HepG2 (cell line): ENCODE results near the gene HEXIM1. TPM values are rescaled to one million over a fixed set of nuclear protein-coding genes. Genes with fewer than 3 reads are reported as not detected.

Source experiments
- BCL6 ChIP-seq: IDR thresholded peaks from 2 replicates; pipeline ENCODE4 v1.6.1; 2016; ENCODE audit warnings: missing genetic modification reagents, missing compliant biosample characterization
- EED ChIP-seq: sonication (generic); formaldehyde crosslinking; IDR thresholded peaks from 2 replicates; pipeline ENCODE4 v1.5.0; 2020; ENCODE audit warnings: mild to moderate bottlenecking, missing genetic modification reagents
- GMEB1 ChIP-seq: sonication (generic); formaldehyde crosslinking; IDR thresholded peaks from 2 replicates; pipeline ENCODE4 v1.5.1; 2020; ENCODE audit warnings: missing genetic modification reagents, mild to moderate bottlenecking, borderline replicate concordance
- GZF1 ChIP-seq: sonication (generic); formaldehyde crosslinking; IDR thresholded peaks from 2 replicates; pipeline ENCODE4 v1.5.1; 2020; ENCODE audit warnings: mild to moderate bottlenecking, missing genetic modification reagents
- HOXA7 ChIP-seq: sonication (generic); formaldehyde crosslinking; IDR thresholded peaks from 2 replicates; pipeline ENCODE4 v1.8.1; 2022; ENCODE audit warnings: mild to moderate bottlenecking, missing genetic modification reagents, moderate library complexity
- KDM3A ChIP-seq: IDR thresholded peaks from 2 replicates; pipeline ENCODE4 v1.6.1; 2018; ENCODE audit warnings: low read depth, missing compliant biosample characterization
- WIZ ChIP-seq: sonication (generic); formaldehyde crosslinking; IDR thresholded peaks from 2 replicates; pipeline ENCODE4 v1.5.1; 2020; ENCODE audit warnings: mild to moderate bottlenecking, missing genetic modification reagents
- ZNF292 ChIP-seq: sonication (generic); formaldehyde crosslinking; IDR thresholded peaks from 2 replicates; pipeline ENCODE4 v1.8.1; 2022; ENCODE audit warnings: mild to moderate bottlenecking, low read depth, missing genetic modification reagents, borderline replicate concordance
- ZNF337 ChIP-seq: sonication (generic); formaldehyde crosslinking; IDR thresholded peaks from 2 replicates; pipeline ENCODE4 v1.5.1; 2020; ENCODE audit warnings: missing genetic modification reagents, low read depth, mild to moderate bottlenecking, borderline replicate concordance
- ZNF674 ChIP-seq: sonication (generic); formaldehyde crosslinking; IDR thresholded peaks from 2 replicates; pipeline ENCODE4 v1.5.0; 2020; ENCODE audit warnings: low read depth, mild to moderate bottlenecking, missing genetic modification reagents
- polyA plus RNA-seq, 8 experiments: library from polyadenylated mRNA; depleted of rRNA in 3 of 8; stranded (reverse) in 7 of 8; unstranded in 1 of 8; fragments of >200 nt; fragmentation: Illumina TruSeq in 4 of 8; extraction: Trizol in 4 of 8; gene quantifications; 2 replicates each; pipeline versions ENCODE4 v1.2.1 to v1.2.3, GENCODE V29; 2011 to 2016; ENCODE audit warnings: low read depth in 4 of 8, missing spikeins in 1 of 8, mixed read lengths in 1 of 8; ENCODE audit not compliant: insufficient read depth in 1 of 8
- total RNA-seq, 5 experiments: library from RNA; depleted of rRNA; stranded (reverse); fragments of >200 nt; fragmentation: Illumina TruSeq; extraction: Trizol; gene quantifications; 2 replicates each; pipeline ENCODE4 v1.2.3, GENCODE V29; 2016; ENCODE audit warnings: low read depth in 1 of 5
- TF ChIP-seq, protein P1 (sequence below): sonication (generic); formaldehyde crosslinking; IDR thresholded peaks from 2 replicates; pipeline ENCODE4 v1.5.0; 2020; ENCODE audit warnings: mild to moderate bottlenecking, missing genetic modification reagents, moderate library complexity
- TF ChIP-seq, protein P2 (sequence below): IDR thresholded peaks from 2 replicates; pipeline ENCODE4 v1.6.1; 2016; ENCODE audit warnings: missing biosample characterization, missing genetic modification reagents, low read depth
- TF ChIP-seq, protein P3 (sequence below): sonication (generic); formaldehyde crosslinking; IDR thresholded peaks from 2 replicates; pipeline ENCODE4 v1.5.1; 2020; ENCODE audit warnings: mild to moderate bottlenecking, missing genetic modification reagents, borderline replicate concordance

The HEXIM1 gene
- total and polyA plus RNA-seq, 2 of the 13 experiments (the other 11 are each of a cell fraction or from before 2014, with no cell fraction given), result 10.5 to 16.6 TPM

DNA sequence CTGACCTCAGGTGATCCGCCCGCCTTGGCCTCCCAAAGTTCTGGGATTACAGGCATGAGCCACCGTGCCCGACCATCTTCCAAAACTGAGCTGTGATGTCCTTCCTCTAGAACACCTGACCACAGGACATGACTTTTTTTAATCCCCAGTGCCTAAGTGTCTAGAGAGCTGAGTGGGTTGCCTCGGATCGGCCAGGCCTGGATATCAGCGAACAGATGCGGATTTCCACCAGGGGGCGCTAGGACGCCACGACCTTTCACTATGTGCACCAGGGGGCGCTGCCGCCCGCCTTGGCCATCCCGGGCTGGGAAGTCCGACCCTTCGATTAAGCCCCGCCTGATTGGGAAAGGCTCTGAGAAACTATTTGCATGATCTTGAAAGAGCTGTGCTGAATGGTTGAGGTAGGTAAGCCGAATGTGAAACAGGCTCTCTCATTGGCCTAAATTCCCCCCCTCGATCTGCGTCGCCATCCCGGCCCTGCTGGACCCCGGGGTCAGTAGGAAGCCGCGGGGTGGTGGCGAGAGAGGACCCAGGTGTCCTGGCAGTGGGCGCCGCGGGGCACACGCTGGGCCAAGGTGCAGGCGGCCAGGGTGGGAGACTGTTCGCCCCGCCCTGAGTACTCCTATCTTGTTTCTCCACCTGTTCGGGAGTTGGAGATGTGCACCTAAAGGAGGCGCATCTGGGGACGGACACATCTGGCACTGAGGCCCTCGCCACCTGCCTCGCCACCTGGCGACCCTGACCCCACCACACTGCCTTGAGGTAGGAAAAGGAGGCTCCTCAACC lies 12.9 kb upstream of the HEXIM1 start, which contains the start of gene ACBD4 (continued):
- TF ChIP-seq, protein P1, sequence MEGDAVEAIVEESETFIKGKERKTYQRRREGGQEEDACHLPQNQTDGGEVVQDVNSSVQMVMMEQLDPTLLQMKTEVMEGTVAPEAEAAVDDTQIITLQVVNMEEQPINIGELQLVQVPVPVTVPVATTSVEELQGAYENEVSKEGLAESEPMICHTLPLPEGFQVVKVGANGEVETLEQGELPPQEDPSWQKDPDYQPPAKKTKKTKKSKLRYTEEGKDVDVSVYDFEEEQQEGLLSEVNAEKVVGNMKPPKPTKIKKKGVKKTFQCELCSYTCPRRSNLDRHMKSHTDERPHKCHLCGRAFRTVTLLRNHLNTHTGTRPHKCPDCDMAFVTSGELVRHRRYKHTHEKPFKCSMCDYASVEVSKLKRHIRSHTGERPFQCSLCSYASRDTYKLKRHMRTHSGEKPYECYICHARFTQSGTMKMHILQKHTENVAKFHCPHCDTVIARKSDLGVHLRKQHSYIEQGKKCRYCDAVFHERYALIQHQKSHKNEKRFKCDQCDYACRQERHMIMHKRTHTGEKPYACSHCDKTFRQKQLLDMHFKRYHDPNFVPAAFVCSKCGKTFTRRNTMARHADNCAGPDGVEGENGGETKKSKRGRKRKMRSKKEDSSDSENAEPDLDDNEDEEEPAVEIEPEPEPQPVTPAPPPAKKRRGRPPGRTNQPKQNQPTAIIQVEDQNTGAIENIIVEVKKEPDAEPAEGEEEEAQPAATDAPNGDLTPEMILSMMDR, result peak; percentile 100
- TF ChIP-seq BCL6 (CRISPR knock-in tag) (peak; percentile 63; the same call in 1 of the 2 replicates), ZNF337 (peak; percentile 65; the same call in 1 of the 2 replicates), WIZ (CRISPR knock-in tag) (no peak; the same call in 1 of the 2 replicates), ZNF674 (peak; percentile 87), GZF1 (no peak), HOXA7 (CRISPR knock-in tag) (no peak), GMEB1 (CRISPR knock-in tag) (peak; percentile 81; the same call in 1 of the 2 replicates), ZNF292 (CRISPR knock-in tag) (no peak), KDM3A (CRISPR knock-in tag) (peak; percentile 98), EED (CRISPR knock-in tag) (peak; percentile 98)
- TF ChIP-seq, protein P2, sequence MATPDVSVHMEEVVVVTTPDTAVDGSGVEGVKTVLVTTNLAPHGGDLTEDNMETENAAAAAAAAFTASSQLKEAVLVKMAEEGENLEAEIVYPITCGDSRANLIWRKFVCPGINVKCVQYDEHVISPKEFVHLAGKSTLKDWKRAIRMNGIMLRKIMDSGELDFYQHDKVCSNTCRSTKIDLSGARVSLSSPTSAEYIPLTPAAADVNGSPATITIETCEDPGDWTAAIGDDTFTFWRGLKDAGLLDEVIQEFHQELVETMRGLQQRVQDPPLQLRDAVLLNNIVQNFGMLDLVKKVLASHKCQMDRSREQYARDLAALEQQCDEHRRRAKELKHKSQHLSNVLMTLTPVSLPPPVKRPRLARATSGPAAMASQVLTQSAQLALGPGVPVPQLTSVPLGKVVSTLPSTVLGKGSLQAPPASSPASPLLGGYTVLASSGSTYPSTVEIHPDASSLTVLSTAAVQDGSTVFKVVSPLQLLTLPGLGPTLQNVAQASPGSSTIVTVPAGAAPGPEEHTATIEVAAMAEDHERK (CRISPR knock-in tag), result peak; percentile 68
- TF ChIP-seq, protein P3, sequence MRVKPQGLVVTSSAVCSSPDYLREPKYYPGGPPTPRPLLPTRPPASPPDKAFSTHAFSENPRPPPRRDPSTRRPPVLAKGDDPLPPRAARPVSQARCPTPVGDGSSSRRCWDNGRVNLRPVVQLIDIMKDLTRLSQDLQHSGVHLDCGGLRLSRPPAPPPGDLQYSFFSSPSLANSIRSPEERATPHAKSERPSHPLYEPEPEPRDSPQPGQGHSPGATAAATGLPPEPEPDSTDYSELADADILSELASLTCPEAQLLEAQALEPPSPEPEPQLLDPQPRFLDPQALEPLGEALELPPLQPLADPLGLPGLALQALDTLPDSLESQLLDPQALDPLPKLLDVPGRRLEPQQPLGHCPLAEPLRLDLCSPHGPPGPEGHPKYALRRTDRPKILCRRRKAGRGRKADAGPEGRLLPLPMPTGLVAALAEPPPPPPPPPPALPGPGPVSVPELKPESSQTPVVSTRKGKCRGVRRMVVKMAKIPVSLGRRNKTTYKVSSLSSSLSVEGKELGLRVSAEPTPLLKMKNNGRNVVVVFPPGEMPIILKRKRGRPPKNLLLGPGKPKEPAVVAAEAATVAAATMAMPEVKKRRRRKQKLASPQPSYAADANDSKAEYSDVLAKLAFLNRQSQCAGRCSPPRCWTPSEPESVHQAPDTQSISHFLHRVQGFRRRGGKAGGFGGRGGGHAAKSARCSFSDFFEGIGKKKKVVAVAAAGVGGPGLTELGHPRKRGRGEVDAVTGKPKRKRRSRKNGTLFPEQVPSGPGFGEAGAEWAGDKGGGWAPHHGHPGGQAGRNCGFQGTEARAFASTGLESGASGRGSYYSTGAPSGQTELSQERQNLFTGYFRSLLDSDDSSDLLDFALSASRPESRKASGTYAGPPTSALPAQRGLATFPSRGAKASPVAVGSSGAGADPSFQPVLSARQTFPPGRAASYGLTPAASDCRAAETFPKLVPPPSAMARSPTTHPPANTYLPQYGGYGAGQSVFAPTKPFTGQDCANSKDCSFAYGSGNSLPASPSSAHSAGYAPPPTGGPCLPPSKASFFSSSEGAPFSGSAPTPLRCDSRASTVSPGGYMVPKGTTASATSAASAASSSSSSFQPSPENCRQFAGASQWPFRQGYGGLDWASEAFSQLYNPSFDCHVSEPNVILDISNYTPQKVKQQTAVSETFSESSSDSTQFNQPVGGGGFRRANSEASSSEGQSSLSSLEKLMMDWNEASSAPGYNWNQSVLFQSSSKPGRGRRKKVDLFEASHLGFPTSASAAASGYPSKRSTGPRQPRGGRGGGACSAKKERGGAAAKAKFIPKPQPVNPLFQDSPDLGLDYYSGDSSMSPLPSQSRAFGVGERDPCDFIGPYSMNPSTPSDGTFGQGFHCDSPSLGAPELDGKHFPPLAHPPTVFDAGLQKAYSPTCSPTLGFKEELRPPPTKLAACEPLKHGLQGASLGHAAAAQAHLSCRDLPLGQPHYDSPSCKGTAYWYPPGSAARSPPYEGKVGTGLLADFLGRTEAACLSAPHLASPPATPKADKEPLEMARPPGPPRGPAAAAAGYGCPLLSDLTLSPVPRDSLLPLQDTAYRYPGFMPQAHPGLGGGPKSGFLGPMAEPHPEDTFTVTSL, result peak; percentile 61; the same call in 1 of the 2 replicates
